Keratinocyte (primary cell): Measurements from ENCODE around the gene JAM3. TPM values are rescaled to one million over a fixed set of nuclear protein-coding genes. Genes with fewer than 3 reads are reported as not detected.

Source experiments
- DNase-seq: peaks from one replicate; pipeline ENCODE4 v3.0.0-alpha.2; 2011; ENCODE audit warnings: low read depth, missing footprints, low spot score
- FAIRE-seq: peaks from 2 replicates; lab custom pipeline; 2011; peaks lifted over from hg19 to GRCh38; lab: Jason Lieb, UNC
- H2AFZ ChIP-seq: 2 replicates; pipeline ENCODE4 v1.6.0; 2012; ENCODE audit warnings: low read length, control low read depth, inconsistent platforms; ENCODE audit not compliant: control insufficient read depth
- H3K27ac ChIP-seq: 2 replicates; pipeline ENCODE4 v1.5.1; 2011; ENCODE audit warnings: low read length; ENCODE audit not compliant: control insufficient read depth, insufficient read depth
- H3K27me3 ChIP-seq: 3 replicates; pipeline ENCODE4 v1.6.0; 2011; ENCODE audit warnings: low read length; ENCODE audit not compliant: control insufficient read depth, insufficient read depth; ENCODE audit errors: extremely low read depth
- H3K36me3 ChIP-seq, 2 experiments: 2 replicates in 1 of 2; 3 replicates in 1 of 2; pipeline ENCODE4 v1.5.1; 2011; ENCODE audit warnings: low read length in 2 of 2, mild to moderate bottlenecking in 1 of 2; ENCODE audit not compliant: control insufficient read depth in 2 of 2, insufficient read depth in 2 of 2; ENCODE audit errors: extremely low read depth in 1 of 2
- H3K4me1 ChIP-seq: 3 replicates; pipeline ENCODE4 v1.5.1; 2011; ENCODE audit warnings: low read length; ENCODE audit not compliant: control insufficient read depth, insufficient read depth; ENCODE audit errors: extremely low read depth
- H3K4me2 ChIP-seq: 3 replicates; pipeline ENCODE4 v1.6.0; 2011; ENCODE audit warnings: low read depth, low read length; ENCODE audit not compliant: control insufficient read depth, insufficient read depth; ENCODE audit errors: extremely low read depth
- H3K4me3 ChIP-seq, 3 experiments: fragments of 200-600 bp in 1 of 3; sonication (generic) in 1 of 3; 2 replicates in 2 of 3; 3 replicates in 1 of 3; pipeline ENCODE4 v1.5.1; 2011 to 2016; ENCODE audit warnings: low read length in 3 of 3, mild to moderate bottlenecking in 3 of 3, control low read depth in 2 of 3, inconsistent platforms in 1 of 3, low read depth in 1 of 3, mixed read lengths in 1 of 3, mixed run types in 1 of 3, moderate library complexity in 1 of 3; ENCODE audit not compliant: control insufficient read depth in 2 of 3, insufficient read depth in 2 of 3; ENCODE audit errors: extremely low read depth in 1 of 3
- H3K79me2 ChIP-seq: 2 replicates; pipeline ENCODE4 v1.6.0; 2012; ENCODE audit warnings: low read length; ENCODE audit not compliant: control insufficient read depth, insufficient read depth
- H3K9ac ChIP-seq: 3 replicates; pipeline ENCODE4 v1.6.0; 2011; ENCODE audit warnings: low read length; ENCODE audit not compliant: control insufficient read depth, insufficient read depth; ENCODE audit errors: extremely low read depth
- H3K9me1 ChIP-seq: 3 replicates; pipeline ENCODE4 v1.6.0; 2011; ENCODE audit warnings: low read length; ENCODE audit not compliant: control insufficient read depth, insufficient read depth; ENCODE audit errors: extremely low read depth
- H3K9me3 ChIP-seq: 2 replicates; pipeline ENCODE4 v1.5.1; 2012; ENCODE audit warnings: low read depth, low read length; ENCODE audit not compliant: control insufficient read depth
- H4K20me1 ChIP-seq: 3 replicates; pipeline ENCODE4 v1.6.0; 2011; ENCODE audit warnings: low read length; ENCODE audit not compliant: control insufficient read depth, insufficient read depth; ENCODE audit errors: extremely low read depth
- EZH2 ChIP-seq: IDR thresholded peaks from one replicate; pipeline ENCODE4 v1.6.1; 2012; ENCODE audit warnings: inconsistent platforms, mild to moderate bottlenecking, low read length, moderate library complexity
- dilution Hi-C: fragments of 300-500 bp; cut with MboI; formaldehyde crosslinking; loops from one replicate; pipeline ENCODE4 v1.7.0; 2020; ENCODE audit warnings: low sequenced_read_pairs; ENCODE audit not compliant: extremely low pct_ligation_motif_present
- polyA plus RNA-seq, 5 experiments: library from polyadenylated mRNA; depleted of rRNA in 3 of 5; stranded (reverse) in 3 of 5; stranded (forward) in 1 of 5; unstranded in 1 of 5; fragments of >200 nt; gene quantifications; 1 replicate in 1 of 5; 2 replicates in 3 of 5; 3 replicates in 1 of 5; pipeline versions ENCODE4 v1.2.1 to v1.2.3, GENCODE V29; 2011 to 2012; ENCODE audit warnings: missing spikeins in 2 of 5, low read depth in 1 of 5, low replicate concordance in 1 of 5
- TF ChIP-seq, protein P1 (sequence below), 3 experiments: IDR thresholded peaks in 1 of 3; conservative IDR thresholded peaks in 1 of 3; optimal IDR thresholded peaks in 1 of 3; 2 replicates in 2 of 3; 3 replicates in 1 of 3; pipeline versions ENCODE3 to v1.5.1; 2011; ENCODE audit warnings: low read length in 3 of 3, mild to moderate bottlenecking in 3 of 3, moderate library complexity in 2 of 3, control low read depth in 1 of 3, inconsistent platforms in 1 of 3; ENCODE audit not compliant: insufficient read depth in 2 of 3; ENCODE audit errors: extremely low read depth in 1 of 3

JAM3 gene
- polyA plus RNA-seq, 1 donor (not counting 4 experiments of a cell fraction or from before 2014, with no cell fraction given), result 11.4 TPM

DNA sequence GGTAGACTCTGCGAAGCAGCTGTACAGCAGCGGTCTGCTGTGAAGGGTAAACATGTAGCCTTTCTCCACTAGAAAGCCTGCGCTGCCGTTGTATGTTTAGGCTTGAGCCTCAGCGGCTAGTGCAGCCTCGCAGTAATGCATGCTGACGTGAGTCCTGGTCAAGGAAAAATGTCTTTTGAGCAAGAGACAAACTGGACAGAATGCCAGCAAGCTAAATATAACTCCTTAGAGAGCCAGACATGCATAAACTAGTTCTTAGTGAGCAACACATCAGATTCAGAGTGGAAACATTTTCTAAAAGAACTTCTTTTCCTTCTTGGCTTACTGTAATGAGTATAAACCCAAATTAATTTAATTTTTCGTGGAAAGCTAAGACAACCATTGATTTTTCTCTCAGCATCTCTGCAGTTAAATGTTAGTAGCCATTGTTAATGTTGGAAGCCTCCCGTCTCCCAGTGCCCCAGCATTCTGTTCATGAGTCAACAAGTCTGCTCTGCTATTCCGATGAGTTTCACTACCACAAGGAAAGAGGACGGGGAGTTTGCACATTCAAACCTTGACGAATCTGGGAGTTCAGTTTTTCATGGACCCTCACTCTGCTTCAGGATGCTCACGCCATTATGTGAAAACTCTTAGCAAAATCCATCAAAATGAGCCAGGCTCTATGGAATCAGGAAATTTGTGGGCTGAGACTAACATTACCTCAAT is 51.4 kb downstream of the JAM3 start:
- Histone ChIP-seq H3K4me3 (peak overlapping the region in 2 of 3 experiments; percentile 57 to 58), H3K27ac (peak overlapping the region; percentile 76), H3K4me1 (peaks cover 39% of the 10 kb centered on the region), H3K27me3 (peaks cover 3% of the 10 kb centered on the region), H3K9me1 (no peaks in the 10 kb centered on the region), H3K79me2 (no peaks in the 10 kb centered on the region), H3K9ac (peak overlapping the region; percentile 67), H4K20me1 (no peaks in the 10 kb centered on the region), H3K9me3 (no peaks in the 10 kb centered on the region), H3K36me3 (no peaks in the 10 kb centered on the region), H3K4me2 (peak overlapping the region; percentile 91), H2AFZ (peak overlapping the region; percentile 75)
- DNase-seq, result no peak
- no peak for TF ChIP-seq EZH2
- TF ChIP-seq, protein P1, sequence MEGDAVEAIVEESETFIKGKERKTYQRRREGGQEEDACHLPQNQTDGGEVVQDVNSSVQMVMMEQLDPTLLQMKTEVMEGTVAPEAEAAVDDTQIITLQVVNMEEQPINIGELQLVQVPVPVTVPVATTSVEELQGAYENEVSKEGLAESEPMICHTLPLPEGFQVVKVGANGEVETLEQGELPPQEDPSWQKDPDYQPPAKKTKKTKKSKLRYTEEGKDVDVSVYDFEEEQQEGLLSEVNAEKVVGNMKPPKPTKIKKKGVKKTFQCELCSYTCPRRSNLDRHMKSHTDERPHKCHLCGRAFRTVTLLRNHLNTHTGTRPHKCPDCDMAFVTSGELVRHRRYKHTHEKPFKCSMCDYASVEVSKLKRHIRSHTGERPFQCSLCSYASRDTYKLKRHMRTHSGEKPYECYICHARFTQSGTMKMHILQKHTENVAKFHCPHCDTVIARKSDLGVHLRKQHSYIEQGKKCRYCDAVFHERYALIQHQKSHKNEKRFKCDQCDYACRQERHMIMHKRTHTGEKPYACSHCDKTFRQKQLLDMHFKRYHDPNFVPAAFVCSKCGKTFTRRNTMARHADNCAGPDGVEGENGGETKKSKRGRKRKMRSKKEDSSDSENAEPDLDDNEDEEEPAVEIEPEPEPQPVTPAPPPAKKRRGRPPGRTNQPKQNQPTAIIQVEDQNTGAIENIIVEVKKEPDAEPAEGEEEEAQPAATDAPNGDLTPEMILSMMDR (optimal IDR thresholded peaks at IDR 0.05 in 1 of 3, IDR thresholded peaks at IDR 0.05 in 1 of 3, conservative IDR thresholded peaks at IDR 0.05 in 1 of 3; ENCODE audit: extremely low read depth in 1 of 3, insufficient read depth in 2 of 3, low read length in 3 of 3), result no peak
- dilution Hi-C loops, result no loop called here
- FAIRE-seq, result peak; percentile 94

DNA sequence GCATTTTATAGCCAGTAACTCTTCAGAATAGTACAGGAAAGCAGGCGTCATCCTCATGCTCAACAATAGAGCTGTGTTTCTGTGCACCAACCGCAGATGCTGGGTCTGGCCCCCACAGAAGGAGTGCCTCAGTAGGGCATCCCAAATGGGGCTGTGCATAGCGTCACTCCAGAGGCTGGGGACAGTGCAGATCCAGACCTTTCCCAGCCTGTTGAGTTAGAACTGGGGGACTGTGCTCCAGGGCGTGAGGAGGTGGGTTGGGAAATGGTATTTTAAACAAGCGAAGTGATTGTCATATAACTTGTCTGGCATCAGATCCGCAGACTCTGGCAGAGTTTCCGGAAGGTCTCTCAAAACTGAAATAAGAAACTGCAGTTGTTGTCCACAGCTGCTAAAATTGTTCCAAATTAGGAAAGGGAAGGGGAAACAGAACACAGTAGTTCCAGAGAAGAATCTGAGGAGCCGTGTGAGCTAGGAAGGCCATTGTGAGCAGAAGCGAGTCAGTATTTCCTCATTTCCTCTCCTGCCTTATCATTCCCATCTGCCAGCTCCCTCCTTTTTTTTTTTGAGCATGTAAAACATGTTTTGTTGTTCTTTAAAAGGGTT is 52.2 kb downstream of the JAM3 start:
- peak overlapping the region in 2 of 3 experiments; percentile 9 to 58 for H3K4me3 ChIP-seq

More for the DNA sequence above, 52.2 kb downstream of the JAM3 start:
- Histone ChIP-seq H3K36me3 (no peaks in the 10 kb centered on the region), H3K27me3 (peaks cover 7% of the 10 kb centered on the region), H3K9me3 (no peaks in the 10 kb centered on the region), H3K9ac (peak overlapping the region; percentile 67), H4K20me1 (no peaks in the 10 kb centered on the region), H3K79me2 (no peaks in the 10 kb centered on the region), H2AFZ (peak overlapping the region; percentile 75), H3K9me1 (no peaks in the 10 kb centered on the region), H3K4me2 (peak overlapping the region; percentile 91), H3K4me1 (peaks cover 46% of the 10 kb centered on the region), H3K27ac (peak overlapping the region; percentile 76)
- no peak for DNase-seq
- FAIRE-seq, result peak; percentile 67
- TF ChIP-seq, protein P1 (optimal IDR thresholded peaks at IDR 0.05 in 1 of 3, IDR thresholded peaks at IDR 0.05 in 1 of 3, conservative IDR thresholded peaks at IDR 0.05 in 1 of 3; ENCODE audit: extremely low read depth in 1 of 3, insufficient read depth in 2 of 3, low read length in 3 of 3), result no peak
- no peak for TF ChIP-seq EZH2
- dilution Hi-C loops, result no loop called here
